HEK293 (cell line): Measurements from ENCODE around the gene PRKG1.

Experiments
- ZNF184 ChIP-seq: fragments of 450-650 bp; IDR thresholded peaks from 2 replicates; pipeline ENCODE4 v1.5.1; 2018; ENCODE audit warnings: missing biosample characterization, mild to moderate bottlenecking, missing genetic modification characterization
- ZNF341 ChIP-seq: fragments of 450-650 bp; formaldehyde crosslinking; IDR thresholded peaks from 2 replicates; pipeline ENCODE4; 2016; ENCODE audit warnings: low read depth, missing biosample characterization, missing genetic modification characterization
- TF ChIP-seq, protein P1 (sequence below): fragments of 450-650 bp; formaldehyde crosslinking; IDR thresholded peaks from 2 replicates; pipeline ENCODE4 v1.5.1; 2016; ENCODE audit warnings: missing biosample characterization, missing genetic modification characterization

DNA sequence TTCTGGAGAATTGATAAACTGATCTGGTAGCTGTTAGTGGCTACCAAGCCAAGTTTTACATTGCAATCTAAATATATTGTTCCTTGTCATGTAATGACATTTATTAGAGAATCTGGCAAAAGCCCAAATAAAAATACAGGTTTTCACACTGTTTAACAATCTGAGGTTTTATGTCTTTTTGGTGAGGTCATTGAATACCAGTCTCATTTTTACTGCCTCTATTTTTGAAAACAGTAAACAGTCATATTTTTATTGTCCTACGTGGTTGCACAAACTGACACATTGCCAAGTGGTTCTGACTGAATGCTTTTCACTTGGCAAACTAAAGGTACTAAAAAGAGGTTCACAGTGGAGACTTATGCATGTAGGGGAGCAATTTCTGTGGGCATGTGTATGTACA, 157.5 kb downstream of the PRKG1 start:
- TF ChIP-seq, protein P1, sequence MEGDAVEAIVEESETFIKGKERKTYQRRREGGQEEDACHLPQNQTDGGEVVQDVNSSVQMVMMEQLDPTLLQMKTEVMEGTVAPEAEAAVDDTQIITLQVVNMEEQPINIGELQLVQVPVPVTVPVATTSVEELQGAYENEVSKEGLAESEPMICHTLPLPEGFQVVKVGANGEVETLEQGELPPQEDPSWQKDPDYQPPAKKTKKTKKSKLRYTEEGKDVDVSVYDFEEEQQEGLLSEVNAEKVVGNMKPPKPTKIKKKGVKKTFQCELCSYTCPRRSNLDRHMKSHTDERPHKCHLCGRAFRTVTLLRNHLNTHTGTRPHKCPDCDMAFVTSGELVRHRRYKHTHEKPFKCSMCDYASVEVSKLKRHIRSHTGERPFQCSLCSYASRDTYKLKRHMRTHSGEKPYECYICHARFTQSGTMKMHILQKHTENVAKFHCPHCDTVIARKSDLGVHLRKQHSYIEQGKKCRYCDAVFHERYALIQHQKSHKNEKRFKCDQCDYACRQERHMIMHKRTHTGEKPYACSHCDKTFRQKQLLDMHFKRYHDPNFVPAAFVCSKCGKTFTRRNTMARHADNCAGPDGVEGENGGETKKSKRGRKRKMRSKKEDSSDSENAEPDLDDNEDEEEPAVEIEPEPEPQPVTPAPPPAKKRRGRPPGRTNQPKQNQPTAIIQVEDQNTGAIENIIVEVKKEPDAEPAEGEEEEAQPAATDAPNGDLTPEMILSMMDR (tag by site-specific recombination), result no peak
- no peak for TF ChIP-seq ZNF184 (tag by site-specific recombination)
- TF ChIP-seq ZNF341 (tag by site-specific recombination), result no peak
